Pons (tissue), 1 donor: ENCODE measurements around the gene MBNL2.

Source experiments
- DNase-seq: peaks from one replicate; pipeline ENCODE4 v3.0.0-alpha.2; 2016; ENCODE audit warnings: low spot score

MBNL2 gene

GRCh38 chr13:97423300-97424045, 201.3 kb downstream of the MBNL2 start:
- DNase-seq: no peak

- no peak for DNase-seq
Observed at GRCh38 chr13:97425590-97425989, 203.5 kb downstream of the MBNL2 start.

GRCh38 chr13:97426695-97427094, 204.6 kb downstream of the MBNL2 start:
- DNase-seq: no peak

- DNase-seq: peak; percentile 85
Observed at GRCh38 chr13:97429681-97430081, 207.5 kb downstream of the MBNL2 start.

GRCh38 chr13:97430296-97430695, 208.2 kb downstream of the MBNL2 start:
- peak; percentile 34 for DNase-seq

- DNase-seq: peak; percentile 54
Observed at GRCh38 chr13:97431171-97431764, 209.1 kb downstream of the MBNL2 start.

- DNase-seq: peak; percentile 65
Observed at GRCh38 chr13:97432232-97432916, 210.2 kb downstream of the MBNL2 start.

- DNase-seq: peak; percentile 100
Observed at GRCh38 chr13:97432917-97433726, 211.0 kb downstream of the MBNL2 start.

- DNase-seq: peak; percentile 86
Observed at GRCh38 chr13:97433727-97434396, 211.7 kb downstream of the MBNL2 start, which contains the start of gene RAP2A. TSS of gene RAP2A (plus strand) at chr13:97434169. CDS start at chr13:97434471, 302 bp downstream.

GRCh38 chr13:97434397-97435201, 212.5 kb downstream of the MBNL2 start:
- peak; percentile 53 for DNase-seq

- no peak for DNase-seq
Observed at GRCh38 chr13:97435323-97435722, 213.2 kb downstream of the MBNL2 start.

- no peak for DNase-seq
Observed at GRCh38 chr13:97435794-97436193, 213.7 kb downstream of the MBNL2 start.

GRCh38 chr13:97436845-97437244, 214.7 kb downstream of the MBNL2 start:
- no peak for DNase-seq

GRCh38 chr13:97437729-97438128, 215.6 kb downstream of the MBNL2 start:
- no peak for DNase-seq

- DNase-seq: no peak
Observed at GRCh38 chr13:97438856-97439595, 216.9 kb downstream of the MBNL2 start.

GRCh38 chr13:97440598-97441170, 218.6 kb downstream of the MBNL2 start:
- no peak for DNase-seq

GRCh38 chr13:97441368-97441767, 219.2 kb downstream of the MBNL2 start:
- DNase-seq: no peak
